Liver (tissue), 9 donors: ENCODE data around the gene INPP5E. TPM values are rescaled to one million over a fixed set of nuclear protein-coding genes. Genes with fewer than 3 reads are reported as not detected.

Experiments used
- DNase-seq: peaks from one replicate; pipeline ENCODE4 v3.0.0-alpha.2; 2017; ENCODE audit warnings: low spot score
- H3K27ac ChIP-seq, 2 donors: one replicate each; pipeline ENCODE4 v1.7.0; 2013; ENCODE audit warnings: inconsistent platforms in 2 of 2, low read length in 2 of 2, control low read depth in 1 of 2, low read depth in 1 of 2, mild to moderate bottlenecking in 1 of 2
- H3K27me3 ChIP-seq, 4 donors: one replicate each; pipeline versions ENCODE4 v1.6.1 to v1.7.0; 2013; ENCODE audit warnings: low read length in 3 of 4, inconsistent platforms in 1 of 4, mild to moderate bottlenecking in 1 of 4, moderate library complexity in 1 of 4; ENCODE audit not compliant: control insufficient read depth in 4 of 4, insufficient read depth in 4 of 4
- H3K36me3 ChIP-seq, 4 donors: one replicate each; pipeline versions ENCODE4 v1.6.1 to v1.7.0; 2013; ENCODE audit warnings: low read length in 3 of 4, mild to moderate bottlenecking in 3 of 4, low read depth in 1 of 4, moderate library complexity in 1 of 4; ENCODE audit not compliant: control insufficient read depth in 4 of 4, insufficient read depth in 3 of 4
- H3K4me1 ChIP-seq, 4 donors: one replicate each; pipeline versions ENCODE4 v1.6.1 to v1.7.0; 2013; ENCODE audit warnings: low read length in 3 of 4, mild to moderate bottlenecking in 3 of 4, moderate library complexity in 1 of 4; ENCODE audit not compliant: control insufficient read depth in 4 of 4, insufficient read depth in 4 of 4
- H3K4me3 ChIP-seq, 3 donors: one replicate each; pipeline versions ENCODE4 v1.6.1 to v1.7.0; 2013; ENCODE audit warnings: low read length in 3 of 3, control low read depth in 1 of 3, low read depth in 1 of 3, mild to moderate bottlenecking in 1 of 3
- H3K9ac ChIP-seq, 2 donors: one replicate each; pipeline ENCODE4 v1.7.0; 2013; ENCODE audit warnings: low read length in 2 of 2, mild to moderate bottlenecking in 2 of 2, moderate library complexity in 2 of 2, control low read depth in 1 of 2, low read depth in 1 of 2
- H3K9me3 ChIP-seq, 4 donors: one replicate each; pipeline versions ENCODE4 v1.6.1 to v1.7.0; 2013; ENCODE audit warnings: low read length in 3 of 4; ENCODE audit not compliant: control insufficient read depth in 4 of 4
- ATF3 ChIP-seq: IDR thresholded peaks from 2 replicates; pipeline ENCODE4 v1.6.1; 2016; ENCODE audit warnings: antibody characterized with exemption
- CTCF ChIP-seq: fragments of 150-350 bp; IDR thresholded peaks from 2 replicates; pipeline ENCODE4 v1.5.1; 2017; ENCODE audit warnings: improper control_type of control experiment, low read depth, low read length; ENCODE audit not compliant: missing input control
- EGR1 ChIP-seq, 2 donors: IDR thresholded peaks; 2 replicates each; pipeline ENCODE4 v1.6.1; 2016 to 2018; ENCODE audit warnings: antibody characterized with exemption in 2 of 2, low read depth in 2 of 2
- FOXA1 ChIP-seq: IDR thresholded peaks from 2 replicates; pipeline ENCODE4 v1.6.1; 2016; ENCODE audit warnings: antibody characterized with exemption
- FOXA2 ChIP-seq: IDR thresholded peaks from 2 replicates; pipeline ENCODE4 v1.6.1; 2016; ENCODE audit warnings: antibody characterized with exemption
- GABPA ChIP-seq, 2 donors: IDR thresholded peaks in 1 of 2; conservative IDR thresholded peaks in 1 of 2; 2 replicates each; pipeline ENCODE4 v1.6.1; 2016; ENCODE audit warnings: antibody characterized with exemption in 2 of 2, mild to moderate bottlenecking in 1 of 2, moderate library complexity in 1 of 2
- HNF4A ChIP-seq, 2 donors: conservative IDR thresholded peaks; 2 replicates each; pipeline ENCODE4 v1.6.1; 2016; ENCODE audit warnings: antibody characterized with exemption in 2 of 2, mild to moderate bottlenecking in 2 of 2
- HNF4G ChIP-seq: IDR thresholded peaks from 2 replicates; pipeline ENCODE4 v1.6.1; 2016; ENCODE audit warnings: antibody characterized with exemption
- JUND ChIP-seq, 2 donors: IDR thresholded peaks; 2 replicates each; pipeline ENCODE4 v1.6.1; 2016; ENCODE audit warnings: antibody characterized with exemption in 2 of 2
- MAX ChIP-seq: IDR thresholded peaks from 2 replicates; pipeline ENCODE4 v1.6.1; 2016; ENCODE audit warnings: antibody characterized with exemption
- NR2F2 ChIP-seq: IDR thresholded peaks from 2 replicates; pipeline ENCODE4 v1.6.1; 2016; ENCODE audit warnings: antibody characterized with exemption
- RAD21 ChIP-seq, 2 donors: IDR thresholded peaks; 2 replicates each; pipeline ENCODE4 v1.6.1; 2016; ENCODE audit warnings: antibody characterized with exemption in 2 of 2, mild to moderate bottlenecking in 2 of 2
- REST ChIP-seq: IDR thresholded peaks from 2 replicates; pipeline ENCODE4 v1.6.1; 2016; ENCODE audit warnings: antibody characterized with exemption, mild to moderate bottlenecking
- RXRA ChIP-seq, 2 donors: IDR thresholded peaks; 2 replicates each; pipeline ENCODE4 v1.6.1; 2017 to 2018; ENCODE audit warnings: antibody characterized with exemption in 2 of 2, mild to moderate bottlenecking in 1 of 2
- SP1 ChIP-seq: IDR thresholded peaks from 2 replicates; pipeline ENCODE4 v1.6.1; 2018; ENCODE audit warnings: antibody characterized with exemption, mild to moderate bottlenecking
- TAF1 ChIP-seq: conservative IDR thresholded peaks from 2 replicates; pipeline ENCODE4 v1.6.1; 2016; ENCODE audit warnings: antibody characterized with exemption, mild to moderate bottlenecking
- YY1 ChIP-seq: IDR thresholded peaks from 2 replicates; pipeline ENCODE4 v1.6.1; 2016; ENCODE audit warnings: antibody characterized with exemption, mild to moderate bottlenecking
- WGBS: extraction: QIAGEN DNeasy Blood & Tissue Kit; methylation state at CpG from one replicate; pipeline ENCODE4 v1.1.7; 2013; 5-methylcytosine and 5-hydroxymethylcytosine counted together
- polyA plus RNA-seq, 2 donors: library from polyadenylated mRNA; stranded (reverse) in 1 of 2; unstranded in 1 of 2; fragments of 200-250 nt in 1 of 2; fragments of >200 nt in 1 of 2; fragmentation: Nextera tagmentation in 1 of 2; extraction: Ambion mirVana in 1 of 2; gene quantifications; one replicate each; pipeline versions ENCODE4 v1.2.1 to v1.2.3, GENCODE V29; 2013 to 2015
- total RNA-seq, 2 donors: library from RNA; depleted of rRNA; stranded (reverse); fragments of >200 nt; gene quantifications; one replicate each; pipeline ENCODE4 v1.2.3, GENCODE V29; 2014
- TF ChIP-seq, protein P1 (sequence below): IDR thresholded peaks from 2 replicates; pipeline ENCODE4 v1.6.1; 2016; ENCODE audit warnings: antibody characterized with exemption
- donor health status: healthy.
- donor health status: healthy.
- donor health status: healthy.
- donor health status: healthy.
- donor health status: healthy.

The INPP5E gene
- total and polyA plus RNA-seq, 4 donors, result 1.0 to 3.3 (median 2.9) TPM

DNA sequence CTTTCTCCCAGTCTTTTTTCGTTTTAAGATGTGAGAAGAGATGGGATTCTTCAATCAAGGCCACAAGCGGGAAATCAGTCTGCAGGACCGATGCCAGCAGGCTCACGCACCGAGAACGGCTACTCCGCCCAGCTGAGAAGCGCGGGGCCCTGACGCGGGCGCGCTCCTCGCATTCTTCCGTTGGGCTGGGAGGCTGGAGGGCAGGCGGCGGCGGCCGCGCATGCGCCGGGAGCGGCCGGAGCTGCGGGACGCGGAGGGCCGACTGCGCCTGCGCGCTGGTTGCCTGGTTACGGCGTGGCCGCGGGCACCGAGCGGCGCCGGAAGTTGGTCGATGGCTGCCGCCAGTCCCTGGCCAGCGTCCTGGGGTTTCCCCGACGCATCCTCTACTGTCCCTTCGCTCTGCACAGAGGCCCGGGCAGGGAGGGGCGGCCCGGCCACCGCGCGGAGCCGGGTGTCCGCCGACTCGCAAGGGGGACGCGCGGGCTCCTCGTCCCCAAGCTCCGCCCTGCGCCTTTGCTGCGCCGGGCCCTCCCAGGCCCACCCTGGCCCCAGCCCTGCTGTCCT is 44.0 kb upstream of the INPP5E start:
- TF ChIP-seq REST, result no peak
- TF ChIP-seq ATF3, result no peak
- TF ChIP-seq HNF4G, result no peak
- no peak for TF ChIP-seq NR2F2
- TF ChIP-seq FOXA2, result no peak
- TF ChIP-seq RXRA (IDR thresholded peaks at IDR 0.05), result no peak
- no peak for TF ChIP-seq FOXA1
- H3K4me3 ChIP-seq, result peak overlapping the region; percentile 72 to 82 (median 80)

DNA sequence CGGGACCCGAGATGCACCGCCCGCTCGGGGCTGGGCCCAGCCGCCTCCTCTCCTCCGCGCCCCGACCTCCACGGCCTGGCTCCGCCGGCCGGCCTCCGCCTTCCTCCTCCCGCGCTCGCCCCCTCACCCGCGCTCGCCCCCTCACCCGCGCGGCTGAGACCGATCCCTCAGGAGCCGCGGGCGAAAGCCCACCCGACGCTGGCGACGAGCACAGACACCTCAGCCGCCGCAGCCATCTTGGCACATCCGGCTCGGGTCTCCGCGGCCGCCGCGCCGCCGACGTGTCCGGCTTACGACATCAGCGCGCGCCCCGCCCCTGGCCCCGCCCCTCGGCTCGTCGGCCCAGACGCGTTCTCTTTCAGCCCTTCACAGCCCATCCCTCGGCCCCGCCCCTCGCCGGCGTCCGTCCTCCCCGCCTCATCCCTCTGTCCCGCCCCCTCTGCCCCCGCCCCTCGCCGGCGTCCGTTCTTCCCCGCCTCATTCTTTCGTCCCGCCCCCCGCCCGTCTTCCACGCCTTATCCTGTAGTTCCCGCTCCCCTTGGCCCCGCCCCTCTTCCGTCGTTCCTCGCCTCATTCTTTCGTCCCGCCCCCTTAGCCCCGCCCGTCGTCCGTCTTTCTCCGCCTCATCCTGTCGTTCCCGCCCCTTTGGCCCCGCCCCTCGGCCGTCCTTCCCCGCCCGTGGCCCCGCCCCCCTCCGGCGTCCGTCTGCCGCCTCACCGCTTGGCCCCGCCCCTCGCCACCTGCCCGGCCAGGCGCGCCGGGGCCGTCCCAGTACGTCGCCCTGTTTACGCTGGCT is 43.3 kb upstream of the INPP5E start, which contains the start of gene SEC16A:
Gene SEC16A (minus strand): TSS at position 248 of the 796 bp plus-strand sequence. CDS start 5,425 bp downstream, outside the sequence.
- peak within 1 kb of the TSS; percentile 90 to 93 (median 92) for H3K4me3 ChIP-seq
- H3K27ac ChIP-seq, result peak within 1 kb of the TSS; percentile 96 to 100
- peak; percentile 100 for DNase-seq
- peaks cover 17 to 51% (median 40%) of the 10 kb centered on the region in 4 donors for H3K4me1 ChIP-seq
- no peaks in the 10 kb centered on the region for H3K9me3 ChIP-seq
- TF ChIP-seq ATF3 (no peak), CTCF (no peak), GABPA (IDR thresholded peaks at IDR 0.05 in 1 of 2, conservative IDR thresholded peaks at IDR 0.05 in 1 of 2) (peak in 1 of 2 donors; percentile 35), TAF1 (no peak), REST (no peak), RAD21 (IDR thresholded peaks at IDR 0.05) (no peak), FOXA1 (no peak), YY1 (peak; percentile 91), HNF4A (conservative IDR thresholded peaks at IDR 0.05) (no peak), EGR1 (IDR thresholded peaks at IDR 0.05; ENCODE audit: low read depth in 2 of 2) (no peak), NR2F2 (no peak), FOXA2 (no peak), HNF4G (no peak), RXRA (IDR thresholded peaks at IDR 0.05) (no peak), JUND (IDR thresholded peaks at IDR 0.05) (no peak), MAX (no peak), SP1 (peak; percentile 69)
- TF ChIP-seq, protein P1, sequence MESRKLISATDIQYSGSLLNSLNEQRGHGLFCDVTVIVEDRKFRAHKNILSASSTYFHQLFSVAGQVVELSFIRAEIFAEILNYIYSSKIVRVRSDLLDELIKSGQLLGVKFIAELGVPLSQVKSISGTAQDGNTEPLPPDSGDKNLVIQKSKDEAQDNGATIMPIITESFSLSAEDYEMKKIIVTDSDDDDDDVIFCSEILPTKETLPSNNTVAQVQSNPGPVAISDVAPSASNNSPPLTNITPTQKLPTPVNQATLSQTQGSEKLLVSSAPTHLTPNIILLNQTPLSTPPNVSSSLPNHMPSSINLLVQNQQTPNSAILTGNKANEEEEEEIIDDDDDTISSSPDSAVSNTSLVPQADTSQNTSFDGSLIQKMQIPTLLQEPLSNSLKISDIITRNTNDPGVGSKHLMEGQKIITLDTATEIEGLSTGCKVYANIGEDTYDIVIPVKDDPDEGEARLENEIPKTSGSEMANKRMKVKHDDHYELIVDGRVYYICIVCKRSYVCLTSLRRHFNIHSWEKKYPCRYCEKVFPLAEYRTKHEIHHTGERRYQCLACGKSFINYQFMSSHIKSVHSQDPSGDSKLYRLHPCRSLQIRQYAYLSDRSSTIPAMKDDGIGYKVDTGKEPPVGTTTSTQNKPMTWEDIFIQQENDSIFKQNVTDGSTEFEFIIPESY, result no peak
- WGBS, result 1% methylated on average over 109 of the region's 109 CpGs
- peak within 1 kb of the TSS; percentile 93 to 95 for H3K9ac ChIP-seq
- H3K27me3 ChIP-seq, result no peaks in the 10 kb centered on the region
- H3K36me3 ChIP-seq, result peaks cover 0 to 5% (median under 1%) of the 10 kb centered on the region in 4 donors

More for the DNA sequence above, 44.0 kb upstream of the INPP5E start:
- peak; percentile 96 for DNase-seq
- WGBS, result under 1% methylated on average over 63 of the region's 63 CpGs
- H3K9ac ChIP-seq, result peak overlapping the region; percentile 86 to 95
- peaks cover 17 to 58% (median 46%) of the 10 kb centered on the region in 4 donors for H3K4me1 ChIP-seq
- H3K27me3 ChIP-seq, result no peaks in the 10 kb centered on the region
- no peaks in the 10 kb centered on the region for H3K9me3 ChIP-seq
- peaks cover 0 to 4% (median under 1%) of the 10 kb centered on the region in 4 donors for H3K36me3 ChIP-seq
- H3K27ac ChIP-seq, result peak overlapping the region; percentile 96 to 100
